CD4-positive, alpha-beta memory T cell (primary cell): ENCODE data around the gene KLHL10. TPM values are rescaled to one million over a fixed set of nuclear protein-coding genes. Genes with fewer than 3 reads are reported as not detected.

Experiments used
- CTCF ChIA-PET: fragments of 350-600 bp; sonication (Branson Sonifier 250); formaldehyde crosslinking; loops from one replicate; lab custom pipeline; 2021; ENCODE audit warnings: inconsistent platforms; ENCODE audit not compliant: partially characterized antibody; lab: Charles Lee
- POLR2A ChIA-PET: fragments of 350-600 bp; sonication (Branson Sonifier 250); formaldehyde crosslinking; loops from one replicate; lab custom pipeline; 2021; ENCODE audit not compliant: partially characterized antibody; lab: Charles Lee
- DNase-seq, 5 donors: peaks; one replicate each; pipeline versions ENCODE4 v3.0.0 to v3.0.0-alpha.2; 2020 to 2022; ENCODE audit warnings: mixed read lengths in 1 of 5
- H3K27ac ChIP-seq: one replicate; pipeline ENCODE4 v1.7.0; 2013; ENCODE audit warnings: low read depth, low read length
- H3K27me3 ChIP-seq: 2 replicates; pipeline ENCODE4 v1.7.0; 2013; ENCODE audit warnings: mild to moderate bottlenecking, low read length, moderate library complexity; ENCODE audit not compliant: insufficient read depth
- H3K36me3 ChIP-seq: 2 replicates; pipeline ENCODE4 v1.7.0; 2013; ENCODE audit warnings: mild to moderate bottlenecking, low read length, moderate library complexity; ENCODE audit not compliant: insufficient read depth
- H3K4me1 ChIP-seq: 2 replicates; pipeline ENCODE4 v1.7.0; 2013; ENCODE audit warnings: mild to moderate bottlenecking, low read length, moderate library complexity; ENCODE audit not compliant: insufficient read depth
- H3K4me3 ChIP-seq, 2 donors: one replicate each; pipeline ENCODE4 v1.7.0; 2013; ENCODE audit warnings: low read length in 2 of 2, mild to moderate bottlenecking in 1 of 2
- H3K9me3 ChIP-seq, 2 donors: one replicate each; pipeline ENCODE4 v1.7.0; 2013; ENCODE audit warnings: low read length in 2 of 2, control low read depth in 1 of 2; ENCODE audit not compliant: control insufficient read depth in 1 of 2
- H3K27ac Mint-ChIP-seq, 7 donors: one replicate each; pipeline ENCODE4 v1.8.0; 2020 to 2021; ENCODE audit warnings: mixed read lengths in 7 of 7, mild to moderate bottlenecking in 6 of 7, inconsistent platforms in 3 of 7, moderate library complexity in 3 of 7
- H3K27me3 Mint-ChIP-seq, 2 donors: one replicate each; pipeline ENCODE4 v1.8.0; 2020 to 2021; ENCODE audit warnings: mixed read lengths in 2 of 2
- H3K36me3 Mint-ChIP-seq, 2 donors: one replicate each; pipeline ENCODE4 v1.8.0; 2020 to 2021; ENCODE audit warnings: mixed read lengths in 2 of 2, inconsistent platforms in 1 of 2, mild to moderate bottlenecking in 1 of 2
- H3K4me1 Mint-ChIP-seq, 4 donors: one replicate each; pipeline ENCODE4 v1.8.0; 2020 to 2021; ENCODE audit warnings: mixed read lengths in 4 of 4, mild to moderate bottlenecking in 1 of 4
- H3K4me3 Mint-ChIP-seq, 8 donors: one replicate each; pipeline ENCODE4 v1.8.0; 2020 to 2021; ENCODE audit warnings: mixed read lengths in 8 of 8, mild to moderate bottlenecking in 7 of 8, moderate library complexity in 6 of 8, inconsistent platforms in 3 of 8
- H3K9me3 Mint-ChIP-seq, 8 donors: one replicate each; pipeline ENCODE4 v1.8.0; 2020 to 2021; ENCODE audit warnings: mixed read lengths in 8 of 8, mild to moderate bottlenecking in 5 of 8, inconsistent platforms in 3 of 8, moderate library complexity in 1 of 8
- intact Hi-C: fragments of 100-400 bp; cut with micrococcal nuclease; formaldehyde crosslinking; loops from one replicate; pipeline ENCODE4 v1.15.1; 2023
- polyA plus RNA-seq, 2 donors: library from polyadenylated mRNA; unstranded; fragments of 300-500 nt; fragmentation: Illumina TruSeq; gene quantifications; one replicate each; pipeline ENCODE4 v1.2.3, GENCODE V29; 2021
- total RNA-seq, 2 experiments: library from RNA; stranded (reverse); gene quantifications; one replicate each; pipeline ENCODE4 v1.2.3, GENCODE V29; 2021

KLHL10 gene
- total and polyA plus RNA-seq, 4 experiments from 2014 or later: not detected

- intact Hi-C loops: no loop called here
Observed at GRCh38 chr17:41863074-41863848, 25.6 kb downstream of the KLHL10 start.

GRCh38 chr17:41864498-41864835 is 26.8 kb downstream of the KLHL10 start:
- intact Hi-C loops: no loop called here
- Mint-ChIP-seq H3K36me3 (peaks cover 15 to 25% of the 10 kb centered on the region in 2 donors), H3K9me3 (peaks cover 0 to 1% (median 0%) of the 10 kb centered on the region in 8 donors), H3K27ac (no peak overlapping the region), H3K4me3 (no peak overlapping the region), H3K4me1 (peaks cover 11 to 37% (median 23%) of the 10 kb centered on the region in 4 donors), H3K27me3 (no peaks in the 10 kb centered on the region)
- H3K9me3 ChIP-seq: no peaks in the 10 kb centered on the region
- no peak for DNase-seq
- ChIA-PET POLR2A (interaction anchor here (0.6 to 3.3 kb wide), 19 partner anchors 13 to 1524 kb away, joined by 3 to 25 read pairs (median 5); partner anchors contain the start of genes ACLY, CNP, DHX58 and DNAJC7), CTCF (interaction anchor here (1.1 to 2.5 kb wide), 3 partner anchors 53 to 155 kb away, joined by 3 to 8 read pairs (median 6); partner anchors contain the start of genes NKIRAS2 and P3H4)
- no peaks in the 10 kb centered on the region for H3K27me3 ChIP-seq
- peaks cover 7% of the 10 kb centered on the region for H3K36me3 ChIP-seq
- H3K4me3 ChIP-seq: peak overlapping the region; percentile 26 to 78
- peak overlapping the region; percentile 71 for H3K27ac ChIP-seq
- H3K4me1 ChIP-seq: peaks cover 46% of the 10 kb centered on the region

More at GRCh38 chr17:41863074-41863848, 25.6 kb downstream of the KLHL10 start:
- no peaks in the 10 kb centered on the region for H3K27me3 ChIP-seq
- peaks cover 46% of the 10 kb centered on the region for H3K4me1 ChIP-seq
- H3K9me3 ChIP-seq: no peaks in the 10 kb centered on the region
- Mint-ChIP-seq H3K27ac (no peak overlapping the region), H3K27me3 (no peaks in the 10 kb centered on the region), H3K36me3 (peaks cover 8 to 17% of the 10 kb centered on the region in 2 donors), H3K9me3 (peaks cover 0 to 1% (median 0%) of the 10 kb centered on the region in 8 donors), H3K4me3 (no peak overlapping the region), H3K4me1 (peaks cover 12 to 30% (median 23%) of the 10 kb centered on the region in 4 donors)
- no peak overlapping the region for H3K27ac ChIP-seq
- H3K4me3 ChIP-seq: peak overlapping the region in 1 of 2 donors; percentile 78
- H3K36me3 ChIP-seq: peaks cover 3% of the 10 kb centered on the region
- DNase-seq: peak; percentile 22 to 46 (median 43)
- CTCF ChIA-PET: interaction anchor here (0.5 to 2.5 kb wide), 2 partner anchors 11 to 52 kb away, joined by 3 to 8 read pairs; partner anchors contain the start of gene P3H4
- POLR2A ChIA-PET: interaction anchor here (2.3 to 3.3 kb wide), 4 partner anchors 27 to 154 kb away, joined by 18 to 25 read pairs (median 22); partner anchors contain the start of genes ACLY, DNAJC7, FKBP10 and KLHL10

DNA sequence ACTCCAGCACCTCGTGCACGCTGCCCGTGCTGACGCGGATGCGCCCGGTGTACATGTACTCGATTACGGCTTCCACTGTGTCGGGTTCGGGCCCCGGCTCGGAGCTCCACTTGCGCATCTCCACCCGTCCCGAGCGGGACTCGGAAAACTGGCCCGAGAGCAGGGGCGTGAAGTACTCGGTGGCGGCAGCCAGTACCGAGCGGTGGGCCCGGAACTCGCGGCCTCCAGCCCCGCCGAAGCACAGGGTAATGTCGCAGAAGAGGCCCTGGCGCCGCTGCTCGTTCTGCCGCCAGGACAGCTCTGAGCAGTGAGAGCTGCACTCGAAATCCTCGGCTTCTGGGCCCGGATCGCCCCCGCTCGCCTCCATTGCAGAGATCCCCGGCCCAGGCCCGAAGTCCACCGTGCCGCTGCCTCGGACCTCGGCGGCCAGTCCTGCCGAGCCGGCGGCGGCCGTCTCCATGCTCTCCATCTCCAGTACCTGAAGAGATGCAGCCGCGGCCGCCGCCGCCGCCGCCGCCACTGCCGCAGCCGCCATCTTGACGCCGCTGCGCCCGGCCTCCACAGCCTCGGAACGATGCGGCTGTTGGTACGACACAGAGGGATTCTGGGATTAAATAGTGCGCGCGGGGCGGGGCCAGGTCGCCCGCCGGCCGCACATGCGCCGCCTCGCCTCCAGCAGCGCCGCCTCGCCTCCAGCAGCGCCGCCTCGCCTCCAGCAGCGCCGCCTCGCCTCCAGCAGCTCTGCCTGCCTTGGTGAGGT is 27.4 kb downstream of the KLHL10 start, which contains the start of gene KLHL11:
KLHL11 (minus strand) TSS at position 588 of the 760 bp plus-strand sequence; CDS start at position 535, 53 bp downstream.
- peaks cover 0 to 1% (median 0%) of the 10 kb centered on the region in 8 donors for H3K9me3 Mint-ChIP-seq
- CTCF ChIA-PET: interaction anchor here (1.1 to 1.5 kb wide), 3 partner anchors 30 to 155 kb away, joined by 3 to 6 read pairs (median 3); partner anchors contain the start of gene NKIRAS2
- peak within 1 kb of the TSS in 3 of 7 donors; percentile 89 to 93 (median 92) for H3K27ac Mint-ChIP-seq
- Histone ChIP-seq H3K4me1 (peaks cover 42% of the 10 kb centered on the region), H3K36me3 (peaks cover 8% of the 10 kb centered on the region), H3K9me3 (no peaks in the 10 kb centered on the region), H3K4me3 (peak within 1 kb of the TSS; percentile 26 to 78), H3K27ac (peak within 1 kb of the TSS; percentile 71), H3K27me3 (no peaks in the 10 kb centered on the region)
- DNase-seq: peak; percentile 85 to 88 (median 87)
- peaks cover 11 to 37% (median 19%) of the 10 kb centered on the region in 4 donors for H3K4me1 Mint-ChIP-seq
- H3K36me3 Mint-ChIP-seq: peaks cover 15 to 29% of the 10 kb centered on the region in 2 donors
- no peaks in the 10 kb centered on the region for H3K27me3 Mint-ChIP-seq
- H3K4me3 Mint-ChIP-seq: peak within 1 kb of the TSS in 1 of 8 donors; percentile 82
- intact Hi-C loops: loop anchor here (1.0 kb wide), 3 partner anchors 54 to 101 kb away; partner anchors contain the start of genes CNP and ODAD4
- POLR2A ChIA-PET: interaction anchor here (0.6 to 3.3 kb wide), 20 partner anchors 13 to 1524 kb away, joined by 3 to 25 read pairs (median 4); partner anchors contain the start of genes ACLY, CNP, DHX58 and DNAJC7

GRCh38 chr17:41865596-41865893 is 27.9 kb downstream of the KLHL10 start:
- Mint-ChIP-seq H3K27me3 (no peaks in the 10 kb centered on the region), H3K4me1 (peaks cover 8 to 34% (median 15%) of the 10 kb centered on the region in 4 donors), H3K36me3 (peaks cover 15 to 34% of the 10 kb centered on the region in 2 donors), H3K9me3 (peaks cover 0 to 1% (median 0%) of the 10 kb centered on the region in 8 donors), H3K4me3 (peak overlapping the region in 1 of 8 donors; percentile 82), H3K27ac (peak overlapping the region in 3 of 7 donors; percentile 89 to 93 (median 92))
- no peak for DNase-seq
- Histone ChIP-seq H3K36me3 (peaks cover 13% of the 10 kb centered on the region), H3K9me3 (no peaks in the 10 kb centered on the region), H3K27me3 (no peaks in the 10 kb centered on the region), H3K4me3 (peak overlapping the region in 1 of 2 donors; percentile 78), H3K4me1 (peaks cover 37% of the 10 kb centered on the region), H3K27ac (peak overlapping the region; percentile 71)
- intact Hi-C loops: loop anchor here (1.0 kb wide), 3 partner anchors 54 to 101 kb away; partner anchors contain the start of genes CNP and ODAD4
- ChIA-PET CTCF (interaction anchor here (1.1 kb wide), 1 partner anchor 30 kb away, joined by 3 read pairs; no protein-coding TSS in a partner anchor), POLR2A (interaction anchor here (0.6 to 3.3 kb wide), 17 partner anchors 14 to 662 kb away, joined by 3 to 25 read pairs (median 5); partner anchors contain the start of genes ACLY, CNP, DHX58 and DNAJC7)

DNA sequence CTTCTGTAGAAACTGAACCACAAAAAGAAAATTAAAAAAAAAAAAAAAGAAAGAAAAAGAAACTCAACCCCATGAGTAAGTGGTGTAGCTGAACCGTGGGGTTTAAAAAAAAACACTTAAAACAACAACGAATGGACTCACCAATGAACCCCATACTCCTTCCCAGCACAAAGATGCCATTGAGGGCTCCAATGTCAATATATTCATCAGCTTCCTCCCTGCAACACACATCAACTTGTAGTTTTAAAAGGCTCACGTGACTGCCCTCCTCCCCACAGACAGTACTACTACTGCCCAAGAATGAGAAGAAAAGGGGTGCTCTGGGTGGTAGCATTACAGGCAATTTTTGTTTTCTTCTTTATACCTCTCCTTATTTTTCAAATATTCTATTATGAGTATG is 30.9 kb downstream of the KLHL10 start:
- Histone ChIP-seq H3K9me3 (no peaks in the 10 kb centered on the region), H3K27me3 (no peaks in the 10 kb centered on the region), H3K4me3 (no peak overlapping the region), H3K27ac (no peak overlapping the region), H3K36me3 (peaks cover 31% of the 10 kb centered on the region), H3K4me1 (peaks cover 9% of the 10 kb centered on the region)
- no peak for DNase-seq
- intact Hi-C loops: no loop called here
- Mint-ChIP-seq H3K9me3 (no peaks in the 10 kb centered on the region), H3K27me3 (no peaks in the 10 kb centered on the region), H3K27ac (peak overlapping the region in 3 of 7 donors; percentile 66 to 87 (median 84)), H3K4me1 (peaks cover 4 to 19% (median 5%) of the 10 kb centered on the region in 4 donors), H3K4me3 (no peak overlapping the region), H3K36me3 (peaks cover 26 to 61% of the 10 kb centered on the region in 2 donors)
- POLR2A ChIA-PET: interaction anchor here (0.7 kb wide), 1 partner anchor 11 kb away, joined by 4 read pairs; no protein-coding TSS in a partner anchor
- CTCF ChIA-PET: no interaction called here

- H3K36me3 ChIP-seq: peaks cover 31% of the 10 kb centered on the region
- ChIA-PET POLR2A (no interaction called here), CTCF (no interaction called here)
- no peaks in the 10 kb centered on the region for H3K9me3 Mint-ChIP-seq
- DNase-seq: no peak
- no peaks in the 10 kb centered on the region for H3K27me3 ChIP-seq
- no peaks in the 10 kb centered on the region for H3K9me3 ChIP-seq
- no peaks in the 10 kb centered on the region for H3K27me3 Mint-ChIP-seq
- peaks cover 4 to 19% (median 5%) of the 10 kb centered on the region in 4 donors for H3K4me1 Mint-ChIP-seq
- H3K4me3 ChIP-seq: no peak overlapping the region
- peaks cover 26 to 66% of the 10 kb centered on the region in 2 donors for H3K36me3 Mint-ChIP-seq
- no peak overlapping the region for H3K27ac Mint-ChIP-seq
- H3K27ac ChIP-seq: no peak overlapping the region
- no peak overlapping the region for H3K4me3 Mint-ChIP-seq
- H3K4me1 ChIP-seq: peaks cover under 1% of the 10 kb centered on the region
- intact Hi-C loops: no loop called here
Observed at GRCh38 chr17:41869426-41869825, 31.8 kb downstream of the KLHL10 start.
